HG03442 (cell line): ENCODE measurements around the gene OR51B2.
A peak's percentile ranks its signal among the peaks of the same experiment; 100 is the strongest.
"Not testable (repeated sequence)": the region's sequence is repeated elsewhere in the genome, so short reads cannot be mapped to it uniquely, and the experiment has no call there.

Experiments used
- ATAC-seq: cut with Tn5 transposase; IDR thresholded peaks from one replicate; pipeline ENCODE4 v1.9.1; 2021; ENCODE audit warnings: mild to moderate bottlenecking, moderate library complexity; ENCODE audit not compliant: unreplicated experiment

OR51B2 gene

GRCh38 chr11:5313326-5314023, 10.6 kb downstream of the OR51B2 start:
- ATAC-seq = not testable (repeated sequence)

- ATAC-seq = no peak
These were observed 13.7 kb downstream of the OR51B2 start for GRCh38 chr11:5310423-5310822.

GRCh38 chr11:5307256-5308019, 16.7 kb downstream of the OR51B2 start:
- no peak for ATAC-seq

- no peak for ATAC-seq
These were observed 20.1 kb downstream of the OR51B2 start for GRCh38 chr11:5304046-5304445.

- no peak for ATAC-seq
These were observed 20.5 kb downstream of the OR51B2 start for GRCh38 chr11:5303626-5304025.

GRCh38 chr11:5301846-5302245, 22.3 kb downstream of the OR51B2 start, which contains the start of gene OR51B4:
TSS of gene OR51B4 (minus strand) at chr11:5301946. CDS start at chr11:5301946, 0 bp downstream.
- no peak for ATAC-seq

GRCh38 chr11:5300251-5300650, 23.8 kb downstream of the OR51B2 start:
- ATAC-seq = no peak

GRCh38 chr11:5298451-5298850, 25.6 kb downstream of the OR51B2 start:
- ATAC-seq = no peak

- no peak for ATAC-seq
These were observed 26.3 kb downstream of the OR51B2 start for GRCh38 chr11:5297721-5298323.

GRCh38 chr11:5294342-5294995, 29.6 kb downstream of the OR51B2 start:
- ATAC-seq = not testable (repeated sequence)

- no peak for ATAC-seq
These were observed 31.1 kb downstream of the OR51B2 start for GRCh38 chr11:5293028-5293427.

GRCh38 chr11:5291207-5291838, 32.8 kb downstream of the OR51B2 start:
- peak; percentile 97 for ATAC-seq

GRCh38 chr11:5290106-5290505, 34.0 kb downstream of the OR51B2 start:
- ATAC-seq = no peak

- no peak for ATAC-seq
These were observed 34.4 kb downstream of the OR51B2 start for GRCh38 chr11:5289696-5290095.

- ATAC-seq = no peak
These were observed 35.1 kb downstream of the OR51B2 start for GRCh38 chr11:5288906-5289550.

- ATAC-seq = no peak
These were observed 35.8 kb downstream of the OR51B2 start for GRCh38 chr11:5288108-5288905.

- no peak for ATAC-seq
These were observed 37.2 kb downstream of the OR51B2 start for GRCh38 chr11:5286901-5287300.

- no peak for ATAC-seq
These were observed 37.7 kb downstream of the OR51B2 start for GRCh38 chr11:5286351-5286750.

GRCh38 chr11:5285703-5286340, 38.3 kb downstream of the OR51B2 start:
- ATAC-seq = no peak
